Measurements from ENCODE around the gene SPTB.

- TF ChIP-seq CTCF (IDR thresholded peaks at IDR 0.05) (peak in 2 of 4 experiments; percentile 50 to 52), POLR2AphosphoS5 (IDR thresholded peaks at IDR 0.05) (no peak)
These were observed 119.5 kb downstream of the SPTB start for GRCh38 chr14:64760146-64760755.

Measured in sigmoid colon (tissue), 4 donors.